ENCODE data around the gene TMEM125.

DNA sequence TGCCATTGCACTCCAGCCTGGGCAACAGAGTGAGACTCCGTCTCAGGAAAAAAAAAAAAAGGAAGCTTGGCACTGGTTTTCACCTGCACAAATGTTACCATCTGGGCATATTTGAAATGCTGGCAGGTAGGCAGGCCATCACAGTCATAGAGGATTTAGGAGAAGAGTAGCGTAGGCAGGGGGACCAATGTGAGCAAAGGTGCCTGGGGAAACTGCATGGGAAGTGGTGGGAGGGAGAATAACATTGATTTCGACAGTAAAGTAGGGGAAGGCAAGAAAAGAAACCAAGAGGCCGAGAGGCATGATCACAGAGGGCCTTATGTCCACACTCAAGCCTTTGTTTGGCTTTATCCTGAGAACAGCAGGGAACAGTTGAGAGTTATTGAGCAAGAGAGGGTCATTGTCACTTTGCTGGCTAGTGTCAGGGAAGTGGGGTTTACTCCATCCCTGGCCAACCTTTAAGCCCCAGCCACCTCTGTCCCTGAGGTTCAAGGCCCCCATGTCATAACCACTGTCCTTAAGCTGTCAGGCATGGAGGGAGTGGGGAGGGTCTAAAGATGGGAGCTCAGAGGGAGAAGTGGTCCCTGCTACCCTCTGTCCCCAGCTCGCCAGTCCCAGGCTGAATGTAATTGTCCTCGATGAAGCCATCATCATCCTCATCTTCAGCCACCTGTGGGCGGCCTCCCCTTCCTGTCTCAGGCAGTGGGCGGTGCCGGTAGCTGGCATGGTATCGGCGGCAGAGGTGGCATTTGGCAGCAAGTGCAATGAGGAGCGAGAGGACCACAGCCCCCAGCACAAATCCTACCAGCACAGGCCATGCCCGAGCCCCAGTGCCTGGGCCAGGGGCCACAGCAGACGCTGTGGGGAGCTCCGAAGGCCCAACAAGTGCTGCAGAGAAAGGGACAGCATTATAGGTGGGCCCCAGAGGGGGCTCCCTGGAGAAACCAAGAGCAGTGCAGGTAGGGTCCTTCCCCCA lies 12.7 kb downstream of the TMEM125 start:
- TF ChIP-seq POLR2A (IDR thresholded peaks at IDR 0.05; ENCODE audit: low read length) (no peak), GATA1 (IDR thresholded peaks at IDR 0.05; ENCODE audit: low read depth, low read length) (no peak)
